Inferior parietal cortex (tissue), 1 donor: ENCODE results near the gene F10.

Experiments
- DNase-seq: peaks from one replicate; pipeline ENCODE4 v3.0.0-alpha.2; 2016; ENCODE audit errors: extremely low spot score

F10 gene

DNA sequence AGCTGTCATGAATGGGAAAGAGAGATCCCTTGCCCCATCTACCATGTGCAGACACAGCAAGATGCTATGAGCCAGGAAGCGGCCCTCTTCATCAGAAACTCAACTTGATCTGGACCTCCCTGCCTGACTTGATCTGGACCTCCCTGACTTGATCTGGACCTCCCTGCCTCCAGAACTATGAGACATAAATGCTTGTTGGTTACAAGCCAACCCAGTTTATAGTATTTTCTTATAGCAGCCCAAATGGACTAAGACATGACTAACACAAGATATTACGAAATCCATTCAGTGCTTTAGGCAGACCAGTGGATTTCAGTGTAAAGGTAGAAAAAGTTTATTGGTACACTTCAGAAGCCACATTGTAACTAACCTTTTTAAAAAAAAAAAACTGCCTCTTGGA is 70.3 kb downstream of the F10 start:
- DNase-seq: no peak

DNA sequence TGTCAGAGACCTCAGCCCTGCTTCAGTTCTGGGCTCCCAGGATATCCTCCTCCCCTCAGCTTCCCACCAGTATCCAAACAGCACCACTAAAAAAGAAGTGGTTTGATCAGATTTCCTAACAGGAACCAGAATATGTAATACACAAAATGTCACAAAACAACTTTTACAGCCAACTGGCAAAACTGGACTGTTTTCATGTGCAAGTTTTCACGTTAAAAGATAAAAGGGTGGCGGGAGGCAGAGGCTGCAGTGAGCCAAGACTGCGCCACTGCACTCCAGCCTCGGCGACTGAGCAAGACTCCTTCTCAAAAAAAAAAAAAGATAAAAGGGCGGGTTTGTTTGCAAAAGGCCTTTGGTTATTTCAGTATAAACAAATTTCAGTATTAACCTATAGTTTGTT is 72.8 kb downstream of the F10 start:
- no peak for DNase-seq

DNA sequence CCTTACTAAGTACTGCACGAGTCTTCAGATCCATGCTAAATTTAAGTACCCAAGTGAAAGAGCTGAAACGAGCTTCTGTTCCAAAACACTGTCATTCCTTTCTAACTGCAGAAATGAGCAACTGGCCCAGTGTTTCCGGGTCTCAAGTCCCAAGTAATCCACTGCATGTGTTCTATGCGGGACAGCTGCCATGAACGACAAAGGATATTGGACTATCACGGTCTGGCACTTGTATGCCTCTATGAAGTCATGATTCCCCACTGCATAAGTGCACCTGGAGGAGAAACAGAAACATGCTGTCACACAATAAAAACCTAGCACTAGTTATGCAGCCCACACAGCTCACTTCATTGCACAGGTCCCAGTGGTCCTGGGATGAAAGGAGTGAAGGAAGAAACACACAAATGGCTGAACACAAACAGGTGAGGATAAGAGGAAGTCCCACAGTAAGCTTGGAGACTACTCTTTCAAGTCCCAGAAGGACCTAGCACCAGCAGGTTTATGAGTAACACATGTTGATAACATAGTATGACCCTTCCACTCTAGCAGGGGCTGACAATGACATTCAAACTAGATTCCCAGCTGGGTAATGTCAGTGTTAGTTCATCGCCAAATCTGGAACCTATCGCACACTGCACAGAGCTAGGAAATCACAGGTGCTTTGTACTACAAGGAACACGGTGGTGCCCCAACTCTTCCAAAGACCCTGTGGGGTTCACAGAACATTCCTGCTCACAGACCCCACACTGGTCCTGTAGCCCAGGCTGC is 74.6 kb downstream of the F10 start:
- DNase-seq: no peak
